ENCODE measurements around the gene MYBPC1. TPM values are rescaled to one million over a fixed set of nuclear protein-coding genes. Genes with fewer than 3 reads are reported as not detected.

The MYBPC1 gene
- total RNA-seq, 5 donors from 2014 or later (not counting 1 experiment from before 2014, with no cell fraction given) = not detected

Other genes starting within 250 kb of the MYBPC1 start
- 10 to 100 TPM; 27.9 to 36.2 (median 32.3) TPM for gene ARL1, start 187.2 kb upstream of the MYBPC1 start, total RNA-seq
- gene SPIC, start 119.6 kb upstream of the MYBPC1 start, total RNA-seq = not detected
- gene CHPT1, start 102.7 kb downstream of the MYBPC1 start, total RNA-seq = 10 to 100 TPM in 4 of 5 donors, 1 to 10 TPM in 1; 9.8 to 13.8 (median 11.9) TPM
- under 1 TPM; 0.26 to 0.95 (median 0.69) TPM for gene SYCP3, start 144.5 kb downstream of the MYBPC1 start, total RNA-seq
- 10 to 100 TPM; 44.9 to 66.8 (median 57.0) TPM for gene GNPTAB, start 236.0 kb downstream of the MYBPC1 start, total RNA-seq